HFFc6 (cell line): ENCODE measurements around the gene MDM4. TPM values are rescaled to one million over a fixed set of nuclear protein-coding genes. Genes with fewer than 3 reads are reported as not detected.

Experiments
- DNase-seq: peaks from one replicate; pipeline ENCODE4 v3.0.0-alpha.2; 2018
- H3K27ac Mint-ChIP-seq: 2 replicates; pipeline ENCODE4 v1.8.0; 2020; ENCODE audit warnings: mild to moderate bottlenecking, mixed read lengths
- H3K27me3 Mint-ChIP-seq: 2 replicates; pipeline ENCODE4 v1.8.0; 2021; ENCODE audit warnings: mild to moderate bottlenecking, moderate library complexity, mixed read lengths; ENCODE audit not compliant: insufficient read depth
- H3K36me3 Mint-ChIP-seq: 2 replicates; pipeline ENCODE4 v1.8.0; 2021; ENCODE audit warnings: low read depth, mixed read lengths
- H3K4me1 Mint-ChIP-seq: 2 replicates; pipeline ENCODE4 v1.8.0; 2020; ENCODE audit warnings: low read depth, mixed read lengths
- H3K4me3 Mint-ChIP-seq: 2 replicates; pipeline ENCODE4 v1.8.0; 2020; ENCODE audit warnings: mild to moderate bottlenecking, moderate library complexity, mixed read lengths
- H3K9me3 Mint-ChIP-seq: 2 replicates; pipeline ENCODE4 v1.8.0; 2020; ENCODE audit warnings: mild to moderate bottlenecking, mixed read lengths
- long read RNA-seq: library from polyadenylated mRNA; unstranded; transcript quantifications from one replicate; pipeline ENCODE4 v2.0.0, GENCODE V29; 2019
- total RNA-seq, 6 experiments: library from RNA; stranded (reverse); fragmentation: NEBNext Ultra II Directional; extraction: Animal tissue kit (Norgen Biotek cat#: 25700); gene quantifications; 2 replicates in 1 of 6; 3 replicates in 5 of 6; pipeline ENCODE4 v1.2.3, GENCODE V29; 2021
- TF ChIP-seq, protein P1 (sequence below): fragments of 200-600 bp; sonication (generic); IDR thresholded peaks from 2 replicates; pipeline ENCODE4 v1.5.0; 2021; ENCODE audit warnings: antibody characterized with exemption, mild to moderate bottlenecking

Gene MDM4, protein sequence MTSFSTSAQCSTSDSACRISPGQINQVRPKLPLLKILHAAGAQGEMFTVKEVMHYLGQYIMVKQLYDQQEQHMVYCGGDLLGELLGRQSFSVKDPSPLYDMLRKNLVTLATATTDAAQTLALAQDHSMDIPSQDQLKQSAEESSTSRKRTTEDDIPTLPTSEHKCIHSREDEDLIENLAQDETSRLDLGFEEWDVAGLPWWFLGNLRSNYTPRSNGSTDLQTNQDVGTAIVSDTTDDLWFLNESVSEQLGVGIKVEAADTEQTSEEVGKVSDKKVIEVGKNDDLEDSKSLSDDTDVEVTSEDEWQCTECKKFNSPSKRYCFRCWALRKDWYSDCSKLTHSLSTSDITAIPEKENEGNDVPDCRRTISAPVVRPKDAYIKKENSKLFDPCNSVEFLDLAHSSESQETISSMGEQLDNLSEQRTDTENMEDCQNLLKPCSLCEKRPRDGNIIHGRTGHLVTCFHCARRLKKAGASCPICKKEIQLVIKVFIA
- 10 to 100 TPM; 21.9 to 28.1 (median 22.7) TPM for total RNA-seq
- long read RNA-seq, full-length matches to known transcripts, result 4 of 11 reads
- long read RNA-seq, partial matches to known transcripts, result 0 of 11 reads
- long read RNA-seq, other reads (novel, unspliced or antisense), result 7 of 11 reads

DNA sequence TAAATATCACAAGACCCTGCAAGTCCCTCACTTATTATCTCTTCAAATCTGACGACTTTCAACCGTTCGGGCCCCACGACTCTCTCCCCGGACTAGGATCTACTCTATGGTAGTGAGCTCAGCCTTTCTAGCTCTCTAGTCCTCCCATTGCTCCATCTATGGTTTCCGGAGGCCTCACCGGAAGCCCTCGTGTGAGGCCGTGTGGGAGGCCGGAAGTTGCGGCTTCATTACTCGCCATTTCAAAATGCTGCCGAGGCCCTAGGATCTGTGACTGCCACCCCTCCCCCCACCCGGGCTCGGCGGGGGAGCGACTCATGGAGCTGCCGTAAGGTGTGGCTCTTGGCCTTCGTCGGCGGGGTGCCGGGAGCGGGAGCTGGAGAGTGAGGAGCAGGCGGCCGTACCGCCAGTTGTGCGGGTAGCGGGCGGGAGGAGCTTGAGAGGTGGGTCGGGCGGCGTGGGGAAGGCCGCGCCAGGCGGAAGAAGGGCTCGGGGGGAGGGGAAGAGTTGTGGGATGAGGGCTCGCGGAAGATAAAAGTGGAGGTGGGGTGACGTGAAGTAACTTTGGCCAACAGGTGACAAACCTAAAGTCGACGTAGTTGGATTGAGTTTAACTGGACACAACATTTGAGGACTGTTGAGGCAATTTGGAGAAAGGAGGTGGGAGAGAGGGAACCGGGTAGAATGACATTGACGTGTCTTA is at the start of gene MDM4:
Gene MDM4 (plus strand): TSS at position 227 of the 700 bp plus-strand sequence. CDS start 9,113 bp downstream, outside the sequence.
- no peaks in the 10 kb centered on the region for H3K9me3 Mint-ChIP-seq
- peaks cover 25% of the 10 kb centered on the region for H3K4me1 Mint-ChIP-seq
- TF ChIP-seq, protein P1, sequence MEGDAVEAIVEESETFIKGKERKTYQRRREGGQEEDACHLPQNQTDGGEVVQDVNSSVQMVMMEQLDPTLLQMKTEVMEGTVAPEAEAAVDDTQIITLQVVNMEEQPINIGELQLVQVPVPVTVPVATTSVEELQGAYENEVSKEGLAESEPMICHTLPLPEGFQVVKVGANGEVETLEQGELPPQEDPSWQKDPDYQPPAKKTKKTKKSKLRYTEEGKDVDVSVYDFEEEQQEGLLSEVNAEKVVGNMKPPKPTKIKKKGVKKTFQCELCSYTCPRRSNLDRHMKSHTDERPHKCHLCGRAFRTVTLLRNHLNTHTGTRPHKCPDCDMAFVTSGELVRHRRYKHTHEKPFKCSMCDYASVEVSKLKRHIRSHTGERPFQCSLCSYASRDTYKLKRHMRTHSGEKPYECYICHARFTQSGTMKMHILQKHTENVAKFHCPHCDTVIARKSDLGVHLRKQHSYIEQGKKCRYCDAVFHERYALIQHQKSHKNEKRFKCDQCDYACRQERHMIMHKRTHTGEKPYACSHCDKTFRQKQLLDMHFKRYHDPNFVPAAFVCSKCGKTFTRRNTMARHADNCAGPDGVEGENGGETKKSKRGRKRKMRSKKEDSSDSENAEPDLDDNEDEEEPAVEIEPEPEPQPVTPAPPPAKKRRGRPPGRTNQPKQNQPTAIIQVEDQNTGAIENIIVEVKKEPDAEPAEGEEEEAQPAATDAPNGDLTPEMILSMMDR, result no peak
- H3K4me3 Mint-ChIP-seq, result no peak within 1 kb of the TSS
- H3K36me3 Mint-ChIP-seq, result peaks cover 19% of the 10 kb centered on the region
- no peak within 1 kb of the TSS for H3K27ac Mint-ChIP-seq
- DNase-seq, result peak; percentile 95
- H3K27me3 Mint-ChIP-seq, result no peaks in the 10 kb centered on the region

GRCh38 chr1:204466416-204467405 is 49.5 kb upstream of the MDM4 start:
- TF ChIP-seq, protein P1, result no peak
- Mint-ChIP-seq H3K27me3 (peaks cover 12% of the 10 kb centered on the region), H3K4me3 (no peak overlapping the region), H3K4me1 (no peaks in the 10 kb centered on the region), H3K9me3 (no peaks in the 10 kb centered on the region), H3K27ac (no peak overlapping the region), H3K36me3 (no peaks in the 10 kb centered on the region)
- no peak for DNase-seq

GRCh38 chr1:204468206-204468605 is 48.0 kb upstream of the MDM4 start:
- no peak for DNase-seq
- H3K9me3 Mint-ChIP-seq, result no peaks in the 10 kb centered on the region
- H3K4me1 Mint-ChIP-seq, result no peaks in the 10 kb centered on the region
- no peaks in the 10 kb centered on the region for H3K36me3 Mint-ChIP-seq
- H3K27me3 Mint-ChIP-seq, result peaks cover 12% of the 10 kb centered on the region
- H3K27ac Mint-ChIP-seq, result no peak overlapping the region
- H3K4me3 Mint-ChIP-seq, result no peak overlapping the region
- TF ChIP-seq, protein P1, result no peak

GRCh38 chr1:204468766-204469302 is 47.4 kb upstream of the MDM4 start:
- TF ChIP-seq, protein P1, result no peak
- Mint-ChIP-seq H3K4me3 (no peak overlapping the region), H3K9me3 (no peaks in the 10 kb centered on the region), H3K4me1 (no peaks in the 10 kb centered on the region), H3K27ac (no peak overlapping the region), H3K27me3 (peaks cover 12% of the 10 kb centered on the region), H3K36me3 (no peaks in the 10 kb centered on the region)
- no peak for DNase-seq
